HepG2 (cell line): ENCODE results near the gene RASIP1. TPM values are rescaled to one million over a fixed set of nuclear protein-coding genes. Genes with fewer than 3 reads are reported as not detected.

Source experiments
- CCDC6 ChIP-seq: sonication (generic); formaldehyde crosslinking; IDR thresholded peaks from 2 replicates; pipeline ENCODE4 v1.8.1; 2022; ENCODE audit warnings: mild to moderate bottlenecking, missing genetic modification reagents, moderate library complexity
- CEBPB ChIP-seq: IDR thresholded peaks from 2 replicates; pipeline ENCODE4 v1.6.1; 2011; ENCODE audit warnings: low read depth, low read length, improper control_type of control experiment, borderline replicate concordance
- DNMT1 ChIP-seq: sonication (generic); formaldehyde crosslinking; IDR thresholded peaks from 2 replicates; pipeline ENCODE4 v1.5.1; 2020; ENCODE audit warnings: mild to moderate bottlenecking, missing genetic modification reagents
- DNMT3B ChIP-seq: conservative IDR thresholded peaks from 2 replicates; pipeline ENCODE4 v1.6.1; 2016; ENCODE audit warnings: missing biosample characterization, control low read depth
- ERF ChIP-seq: IDR thresholded peaks from 2 replicates; pipeline ENCODE4 v1.6.1; 2018; ENCODE audit warnings: missing biosample characterization, missing genetic modification reagents
- ETV5 ChIP-seq: IDR thresholded peaks from 2 replicates; pipeline ENCODE4 v1.6.1; 2018; ENCODE audit warnings: missing biosample characterization, missing genetic modification reagents, inconsistent platforms, borderline replicate concordance
- HNF4A ChIP-seq: sonication (generic); formaldehyde crosslinking; IDR thresholded peaks from 2 replicates; pipeline ENCODE4 v1.4.0; 2020; ENCODE audit warnings: missing genetic modification reagents
- ISX ChIP-seq: sonication (generic); formaldehyde crosslinking; conservative IDR thresholded peaks from 2 replicates; pipeline ENCODE4 v1.5.0; 2020; ENCODE audit warnings: missing genetic modification reagents
- NCOA5 ChIP-seq: sonication (generic); formaldehyde crosslinking; IDR thresholded peaks from 2 replicates; pipeline ENCODE4 v1.4.0; 2020; ENCODE audit warnings: missing genetic modification reagents
- NFIC ChIP-seq: IDR thresholded peaks from 2 replicates; pipeline ENCODE4 v1.6.1; 2012; ENCODE audit warnings: mild to moderate bottlenecking, low read length, inconsistent platforms
- POLR2AphosphoS5 ChIP-seq: IDR thresholded peaks from 2 replicates; pipeline ENCODE4 v1.6.1; 2012; ENCODE audit warnings: low read depth, low read length
- PPARG ChIP-seq: conservative IDR thresholded peaks from 2 replicates; pipeline ENCODE4 v1.6.1; 2016; ENCODE audit warnings: missing biosample characterization, missing genetic modification reagents
- SNAPC2 ChIP-seq: sonication (generic); formaldehyde crosslinking; IDR thresholded peaks from 2 replicates; pipeline ENCODE4 v1.8.1; 2022; ENCODE audit warnings: mild to moderate bottlenecking, missing genetic modification reagents
- ZNF251 ChIP-seq: sonication (generic); formaldehyde crosslinking; IDR thresholded peaks from 2 replicates; pipeline ENCODE4 v1.9.0; 2021; ENCODE audit warnings: mild to moderate bottlenecking, missing genetic modification reagents
- ZNF326 ChIP-seq: sonication (generic); formaldehyde crosslinking; IDR thresholded peaks from 2 replicates; pipeline ENCODE4 v1.4.0; 2020; ENCODE audit warnings: missing genetic modification reagents, borderline replicate concordance
- ZNF329 ChIP-seq: sonication (generic); formaldehyde crosslinking; IDR thresholded peaks from 2 replicates; pipeline ENCODE4 v1.9.0; 2021; ENCODE audit warnings: low read depth, mild to moderate bottlenecking, missing genetic modification reagents
- ZNF337 ChIP-seq: sonication (generic); formaldehyde crosslinking; IDR thresholded peaks from 2 replicates; pipeline ENCODE4 v1.5.1; 2020; ENCODE audit warnings: missing genetic modification reagents, low read depth, mild to moderate bottlenecking, borderline replicate concordance
- ZNF550 ChIP-seq: sonication (generic); formaldehyde crosslinking; IDR thresholded peaks from 2 replicates; pipeline ENCODE4 v1.4.0; 2020; ENCODE audit warnings: mild to moderate bottlenecking, missing genetic modification reagents, borderline replicate concordance
- ZNF672 ChIP-seq: sonication (generic); formaldehyde crosslinking; IDR thresholded peaks from 2 replicates; pipeline ENCODE4 v1.8.1; 2022; ENCODE audit warnings: missing genetic modification reagents
- ZNF678 ChIP-seq: sonication (generic); formaldehyde crosslinking; IDR thresholded peaks from 2 replicates; pipeline ENCODE4 v1.4.0; 2020; ENCODE audit warnings: mild to moderate bottlenecking, missing genetic modification reagents
- ZNF768 ChIP-seq: sonication (generic); formaldehyde crosslinking; IDR thresholded peaks from 2 replicates; pipeline ENCODE4 v1.4.0; 2020; ENCODE audit warnings: missing genetic modification reagents
- ZSCAN30 ChIP-seq: sonication (generic); formaldehyde crosslinking; IDR thresholded peaks from 2 replicates; pipeline ENCODE4 v1.5.0; 2020; ENCODE audit warnings: mild to moderate bottlenecking, missing genetic modification reagents
- polyA plus RNA-seq, 8 experiments: library from polyadenylated mRNA; depleted of rRNA in 3 of 8; stranded (reverse) in 7 of 8; unstranded in 1 of 8; fragments of >200 nt; fragmentation: Illumina TruSeq in 4 of 8; extraction: Trizol in 4 of 8; gene quantifications; 2 replicates each; pipeline versions ENCODE4 v1.2.1 to v1.2.3, GENCODE V29; 2011 to 2016; ENCODE audit warnings: low read depth in 4 of 8, missing spikeins in 1 of 8, mixed read lengths in 1 of 8; ENCODE audit not compliant: insufficient read depth in 1 of 8
- total RNA-seq, 5 experiments: library from RNA; depleted of rRNA; stranded (reverse); fragments of >200 nt; fragmentation: Illumina TruSeq; extraction: Trizol; gene quantifications; 2 replicates each; pipeline ENCODE4 v1.2.3, GENCODE V29; 2016; ENCODE audit warnings: low read depth in 1 of 5
- TF ChIP-seq, protein P1 (sequence below): fragments of 450-650 bp; IDR thresholded peaks from 2 replicates; pipeline ENCODE4 v1.6.1; 2016
- TF ChIP-seq, protein P2 (sequence below): sonication (generic); formaldehyde crosslinking; IDR thresholded peaks from 2 replicates; pipeline ENCODE4 v1.5.1; 2020; ENCODE audit warnings: missing genetic modification reagents, mild to moderate bottlenecking, borderline replicate concordance
- TF ChIP-seq, protein P3 (sequence below): fragments of 450-650 bp; IDR thresholded peaks from 2 replicates; pipeline ENCODE4 v1.6.1; 2017; ENCODE audit warnings: mild to moderate bottlenecking

The RASIP1 gene
- total and polyA plus RNA-seq, 2 of the 13 experiments (the other 11 are each of a cell fraction or from before 2014, with no cell fraction given) = 0.44 to 0.58 TPM

DNA sequence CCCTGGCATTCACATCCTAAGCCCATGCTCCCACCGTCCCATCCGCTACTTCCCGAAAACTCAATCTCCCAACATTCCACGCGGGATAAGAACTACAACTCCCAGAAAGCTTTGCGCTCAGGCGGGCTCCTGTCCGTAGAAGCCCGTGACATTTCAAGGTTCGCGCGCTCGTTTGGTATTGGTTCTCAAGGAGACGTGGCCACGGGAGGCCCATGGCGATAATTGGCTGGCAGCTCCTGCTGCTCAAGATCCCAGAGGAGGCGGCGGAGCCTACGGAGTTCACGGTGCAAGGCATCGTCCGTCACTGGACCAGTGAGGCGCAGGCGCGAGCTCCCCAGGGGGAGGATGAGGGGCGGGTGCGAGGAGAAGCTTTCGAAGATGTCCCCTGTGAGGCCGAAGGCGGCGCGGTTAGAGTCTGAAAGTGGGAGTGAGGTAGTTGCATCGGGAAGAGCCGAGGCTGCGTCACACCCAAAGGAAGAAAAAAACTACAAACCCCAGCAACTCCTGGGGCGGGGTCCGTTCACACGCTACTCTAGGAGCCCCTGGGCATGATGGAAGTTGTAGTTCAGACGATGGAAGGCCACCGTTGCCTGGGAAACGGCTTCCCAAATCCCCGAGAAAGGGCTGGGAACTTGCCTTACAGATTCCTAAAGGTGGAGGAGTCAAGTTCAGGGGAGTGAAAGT, 19.7 kb downstream of the RASIP1 start (continued):
- TF ChIP-seq PPARG = no peak
- TF ChIP-seq, protein P1, sequence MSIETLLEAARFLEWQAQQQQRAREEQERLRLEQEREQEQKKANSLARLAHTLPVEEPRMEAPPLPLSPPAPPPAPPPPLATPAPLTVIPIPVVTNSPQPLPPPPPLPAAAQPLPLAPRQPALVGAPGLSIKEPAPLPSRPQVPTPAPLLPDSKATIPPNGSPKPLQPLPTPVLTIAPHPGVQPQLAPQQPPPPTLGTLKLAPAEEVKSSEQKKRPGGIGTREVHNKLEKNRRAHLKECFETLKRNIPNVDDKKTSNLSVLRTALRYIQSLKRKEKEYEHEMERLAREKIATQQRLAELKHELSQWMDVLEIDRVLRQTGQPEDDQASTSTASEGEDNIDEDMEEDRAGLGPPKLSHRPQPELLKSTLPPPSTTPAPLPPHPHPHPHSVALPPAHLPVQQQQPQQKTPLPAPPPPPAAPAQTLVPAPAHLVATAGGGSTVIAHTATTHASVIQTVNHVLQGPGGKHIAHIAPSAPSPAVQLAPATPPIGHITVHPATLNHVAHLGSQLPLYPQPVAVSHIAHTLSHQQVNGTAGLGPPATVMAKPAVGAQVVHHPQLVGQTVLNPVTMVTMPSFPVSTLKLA = peak; percentile 37; the same call in 1 of the 2 replicates
- TF ChIP-seq POLR2AphosphoS5 = 0 out of 2 replicates have a peak, but pooled peaks have one; percentile 29
- TF ChIP-seq ZNF550 (CRISPR knock-in tag) = no peak
- no peak for TF ChIP-seq SNAPC2 (CRISPR knock-in tag)
- TF ChIP-seq NCOA5 (CRISPR knock-in tag) = no peak
- TF ChIP-seq ZNF337 (CRISPR knock-in tag) = no peak
- TF ChIP-seq CEBPB = no peak
- TF ChIP-seq ZNF678 (CRISPR knock-in tag) = no peak
- TF ChIP-seq ZSCAN30 = no peak
- TF ChIP-seq HNF4A (CRISPR knock-in tag) = peak; percentile 3; the same call in 1 of the 2 replicates
- TF ChIP-seq, protein P2, sequence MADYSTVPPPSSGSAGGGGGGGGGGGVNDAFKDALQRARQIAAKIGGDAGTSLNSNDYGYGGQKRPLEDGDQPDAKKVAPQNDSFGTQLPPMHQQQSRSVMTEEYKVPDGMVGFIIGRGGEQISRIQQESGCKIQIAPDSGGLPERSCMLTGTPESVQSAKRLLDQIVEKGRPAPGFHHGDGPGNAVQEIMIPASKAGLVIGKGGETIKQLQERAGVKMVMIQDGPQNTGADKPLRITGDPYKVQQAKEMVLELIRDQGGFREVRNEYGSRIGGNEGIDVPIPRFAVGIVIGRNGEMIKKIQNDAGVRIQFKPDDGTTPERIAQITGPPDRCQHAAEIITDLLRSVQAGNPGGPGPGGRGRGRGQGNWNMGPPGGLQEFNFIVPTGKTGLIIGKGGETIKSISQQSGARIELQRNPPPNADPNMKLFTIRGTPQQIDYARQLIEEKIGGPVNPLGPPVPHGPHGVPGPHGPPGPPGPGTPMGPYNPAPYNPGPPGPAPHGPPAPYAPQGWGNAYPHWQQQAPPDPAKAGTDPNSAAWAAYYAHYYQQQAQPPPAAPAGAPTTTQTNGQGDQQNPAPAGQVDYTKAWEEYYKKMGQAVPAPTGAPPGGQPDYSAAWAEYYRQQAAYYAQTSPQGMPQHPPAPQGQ = no peak
- TF ChIP-seq DNMT3B (CRISPR knock-in tag) = no peak
- TF ChIP-seq ISX (CRISPR knock-in tag) = no peak
- TF ChIP-seq NFIC = no peak
- TF ChIP-seq ZNF329 (CRISPR knock-in tag) = no peak
- TF ChIP-seq ERF (CRISPR knock-in tag) = peak; percentile 60; the same call in 1 of the 2 replicates
- TF ChIP-seq ZNF326 = no peak
- no peak for TF ChIP-seq DNMT1 (CRISPR knock-in tag)
- TF ChIP-seq ZNF672 = no peak
- TF ChIP-seq ETV5 = peak; percentile 8; the same call in 1 of the 2 replicates
- TF ChIP-seq, protein P3, sequence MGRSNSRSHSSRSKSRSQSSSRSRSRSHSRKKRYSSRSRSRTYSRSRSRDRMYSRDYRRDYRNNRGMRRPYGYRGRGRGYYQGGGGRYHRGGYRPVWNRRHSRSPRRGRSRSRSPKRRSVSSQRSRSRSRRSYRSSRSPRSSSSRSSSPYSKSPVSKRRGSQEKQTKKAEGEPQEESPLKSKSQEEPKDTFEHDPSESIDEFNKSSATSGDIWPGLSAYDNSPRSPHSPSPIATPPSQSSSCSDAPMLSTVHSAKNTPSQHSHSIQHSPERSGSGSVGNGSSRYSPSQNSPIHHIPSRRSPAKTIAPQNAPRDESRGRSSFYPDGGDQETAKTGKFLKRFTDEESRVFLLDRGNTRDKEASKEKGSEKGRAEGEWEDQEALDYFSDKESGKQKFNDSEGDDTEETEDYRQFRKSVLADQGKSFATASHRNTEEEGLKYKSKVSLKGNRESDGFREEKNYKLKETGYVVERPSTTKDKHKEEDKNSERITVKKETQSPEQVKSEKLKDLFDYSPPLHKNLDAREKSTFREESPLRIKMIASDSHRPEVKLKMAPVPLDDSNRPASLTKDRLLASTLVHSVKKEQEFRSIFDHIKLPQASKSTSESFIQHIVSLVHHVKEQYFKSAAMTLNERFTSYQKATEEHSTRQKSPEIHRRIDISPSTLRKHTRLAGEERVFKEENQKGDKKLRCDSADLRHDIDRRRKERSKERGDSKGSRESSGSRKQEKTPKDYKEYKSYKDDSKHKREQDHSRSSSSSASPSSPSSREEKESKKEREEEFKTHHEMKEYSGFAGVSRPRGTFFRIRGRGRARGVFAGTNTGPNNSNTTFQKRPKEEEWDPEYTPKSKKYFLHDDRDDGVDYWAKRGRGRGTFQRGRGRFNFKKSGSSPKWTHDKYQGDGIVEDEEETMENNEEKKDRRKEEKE = no peak
- TF ChIP-seq ZNF251 (CRISPR knock-in tag) = no peak
- no peak for TF ChIP-seq CCDC6 (CRISPR knock-in tag)
- TF ChIP-seq ZNF768 = no peak
